ENCODE data around the gene TBXAS1. TPM values are rescaled to one million over a fixed set of nuclear protein-coding genes. Genes with fewer than 3 reads are reported as not detected.

TBXAS1 gene
- total and polyA plus RNA-seq, 2 of the 8 experiments (the other 6 are each of a cell fraction or from before 2014, with no cell fraction given) = 0.86 to 2.1 TPM

- TF ChIP-seq CHD7 (IDR thresholded peaks at IDR 0.05; ENCODE audit: insufficient replicate concordance, low read length) = no peak
- no peak for TF ChIP-seq RAD21 (IDR thresholded peaks at IDR 0.05 in 1 of 2, conservative IDR thresholded peaks at IDR 0.05 in 1 of 2; ENCODE audit: low read depth in 2 of 2, low read length in 2 of 2)
- no peak for TF ChIP-seq CHD1 (IDR thresholded peaks at IDR 0.05; ENCODE audit: low read depth, low read length)
- no peak for TF ChIP-seq ZNF274 (IDR thresholded peaks at IDR 0.05; ENCODE audit: borderline replicate concordance, extremely low read depth, low read length)
- TF ChIP-seq SP2 (IDR thresholded peaks at IDR 0.05; ENCODE audit: low read length) = no peak
- no peak for TF ChIP-seq SUZ12 (IDR thresholded peaks at IDR 0.05; ENCODE audit: low read length)
- TF ChIP-seq KDM4A (IDR thresholded peaks at IDR 0.05; ENCODE audit: low read depth, low read length, severe bottlenecking) = no peak
- TF ChIP-seq POLR2A (IDR thresholded peaks at IDR 0.05; ENCODE audit: control extremely low read depth in 1 of 2, low read depth in 2 of 2, low read length in 2 of 2) = no peak
- no peak for TF ChIP-seq GABPA (IDR thresholded peaks at IDR 0.05; ENCODE audit: borderline replicate concordance, insufficient read depth, low read length)
- TF ChIP-seq EGR1 (IDR thresholded peaks at IDR 0.05; ENCODE audit: borderline replicate concordance, low read depth, low read length) = no peak
Observed at GRCh38 chr7:139931190-139931934, 102.3 kb downstream of the TBXAS1 start (continued).

Data from H1 (cell line).